DMS53 (cell line): Measurements from ENCODE around the gene ADAMTS14.

Experiments used
- DNase-seq: peaks from one replicate; lab custom pipeline; 2025; lab: John Stamatoyannopoulos, UW

The ADAMTS14 gene

GRCh38 chr10:70729763-70730357, 57.6 kb downstream of the ADAMTS14 start:
- peak; percentile 50 for DNase-seq

- no peak for DNase-seq
Measured at GRCh38 chr10:70730955-70731354, 58.6 kb downstream of the ADAMTS14 start.

DNA sequence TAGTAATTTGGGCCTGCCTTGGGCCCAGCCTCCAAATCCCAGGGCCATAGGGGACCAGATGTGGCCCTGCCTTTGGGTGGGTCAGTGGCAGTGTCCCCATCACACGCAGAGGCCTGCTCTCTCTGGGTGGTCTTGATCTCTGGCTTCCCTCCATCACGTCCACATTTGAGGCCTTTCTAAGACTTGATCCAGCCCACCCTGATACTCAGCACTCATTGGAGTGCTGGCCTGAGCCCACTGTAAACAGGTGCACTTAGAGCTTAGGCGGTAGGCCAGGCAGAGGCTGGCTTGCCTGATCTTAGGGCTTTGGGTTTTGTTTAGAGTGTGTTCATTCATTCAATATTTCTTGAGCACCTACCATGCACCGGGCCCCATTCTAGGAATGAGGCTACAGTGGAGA, 60.3 kb downstream of the ADAMTS14 start:
- DNase-seq = no peak

- DNase-seq = no peak
Measured at GRCh38 chr10:70733051-70733450, 60.7 kb downstream of the ADAMTS14 start.

GRCh38 chr10:70735161-70735560, 62.9 kb downstream of the ADAMTS14 start:
- DNase-seq = no peak

DNA sequence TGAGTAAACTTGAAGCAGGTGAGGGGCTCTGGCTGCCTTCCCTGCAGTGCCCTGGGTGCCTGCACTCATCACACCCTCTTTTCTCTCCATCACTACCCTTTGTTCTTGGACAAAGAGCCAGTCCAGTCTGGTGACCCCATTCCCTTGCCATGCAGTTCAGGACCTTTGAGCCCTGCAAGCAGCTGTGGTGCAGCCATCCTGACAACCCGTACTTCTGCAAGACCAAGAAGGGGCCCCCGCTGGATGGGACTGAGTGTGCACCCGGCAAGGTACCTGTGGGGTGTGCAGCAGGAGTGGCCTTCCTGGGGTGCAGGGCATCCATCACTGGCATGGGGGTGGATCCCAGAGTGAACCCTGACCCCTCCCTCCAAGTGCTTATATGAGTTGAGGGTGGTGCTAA, 64.2 kb downstream of the ADAMTS14 start:
- DNase-seq = no peak

- no peak for DNase-seq
Measured at GRCh38 chr10:70737250-70737649, 64.9 kb downstream of the ADAMTS14 start.

DNA sequence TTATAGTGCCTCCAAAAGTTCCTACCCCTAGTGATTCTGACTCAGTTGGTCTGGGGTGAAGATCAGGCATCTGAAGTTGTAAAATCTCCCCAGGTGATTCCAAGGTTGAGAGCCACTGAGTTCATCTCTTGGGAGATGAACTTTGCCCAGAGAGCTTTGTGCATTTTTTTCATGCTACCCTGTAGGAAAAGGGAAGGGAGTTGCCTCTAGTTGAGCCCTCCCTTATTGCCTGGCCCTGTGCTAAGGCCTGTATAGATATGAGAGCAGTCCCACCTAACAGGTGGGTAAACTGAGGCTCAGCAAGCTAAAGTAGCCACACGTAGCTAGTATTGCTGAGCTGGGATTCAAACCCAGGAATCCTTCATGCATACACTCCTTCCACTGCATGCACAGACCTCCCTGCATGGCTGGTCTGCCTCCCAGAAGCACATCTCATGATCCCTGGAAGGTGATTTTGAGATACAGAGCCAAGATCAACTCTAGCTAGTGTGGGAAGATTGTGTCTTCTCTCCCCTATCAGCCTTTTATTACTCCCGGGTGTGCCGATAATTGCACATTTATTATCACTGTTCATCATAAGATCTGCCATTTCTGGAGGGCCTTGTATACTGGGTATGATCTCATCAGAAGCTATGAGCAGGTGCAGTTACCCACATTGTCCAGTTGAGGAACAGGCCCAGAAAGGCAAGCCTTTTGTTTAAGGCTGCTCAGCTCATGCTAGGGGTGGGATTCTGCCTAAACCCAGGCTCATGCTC, 65.9 kb downstream of the ADAMTS14 start:
- DNase-seq = peak; percentile 42

DNA sequence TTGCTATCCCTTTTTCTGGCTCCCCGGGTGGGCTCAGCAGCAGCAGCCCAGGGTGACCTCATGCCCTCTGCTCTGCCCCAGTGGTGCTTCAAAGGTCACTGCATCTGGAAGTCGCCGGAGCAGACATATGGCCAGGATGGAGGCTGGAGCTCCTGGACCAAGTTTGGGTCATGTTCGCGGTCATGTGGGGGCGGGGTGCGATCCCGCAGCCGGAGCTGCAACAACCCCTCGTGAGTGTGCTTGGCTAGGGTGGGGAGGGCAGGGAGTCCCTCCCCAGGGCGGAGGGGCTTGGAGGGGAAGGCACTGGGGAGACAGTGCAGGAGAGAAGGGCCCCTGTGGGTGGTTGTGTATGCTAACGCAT, 66.4 kb downstream of the ADAMTS14 start:
- DNase-seq = no peak

DNA sequence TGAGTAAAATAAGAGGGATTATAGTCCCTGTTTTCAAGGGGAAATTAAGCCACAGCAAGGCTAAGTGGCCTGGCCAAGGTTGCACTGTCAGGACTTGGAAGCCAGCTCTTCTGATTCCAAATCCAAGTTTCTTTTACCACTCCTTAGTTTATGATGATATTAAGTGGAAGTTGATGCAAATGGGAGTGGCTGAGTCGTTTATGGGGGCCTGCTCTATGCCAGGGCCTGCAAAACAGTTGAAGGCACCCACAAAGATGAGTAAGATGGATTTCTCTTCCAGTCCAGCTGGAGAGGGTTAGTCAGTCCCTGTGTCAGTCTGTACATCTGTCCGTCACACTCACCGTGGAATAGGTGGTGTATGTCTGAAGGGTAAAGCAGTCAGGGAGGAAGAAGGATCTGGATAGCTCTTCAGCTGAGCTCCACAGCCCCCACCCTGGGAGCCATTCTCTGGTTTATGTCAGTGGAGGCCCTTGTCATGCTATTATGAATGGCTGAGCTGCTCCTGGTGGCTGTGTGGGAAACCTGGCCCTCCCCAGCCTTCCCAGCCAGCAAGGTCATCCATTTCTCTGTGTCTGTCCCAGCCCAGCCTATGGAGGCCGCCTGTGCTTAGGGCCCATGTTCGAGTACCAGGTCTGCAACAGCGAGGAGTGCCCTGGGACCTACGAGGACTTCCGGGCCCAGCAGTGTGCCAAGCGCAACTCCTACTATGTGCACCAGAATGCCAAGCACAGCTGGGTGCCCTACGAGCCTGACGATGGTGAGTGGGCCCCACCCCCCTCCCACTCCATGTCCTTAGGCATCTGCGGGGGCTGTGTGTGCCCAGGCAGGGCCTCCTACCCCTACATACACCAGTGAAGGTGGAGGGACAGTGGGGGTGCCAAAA, 68.3 kb downstream of the ADAMTS14 start:
- DNase-seq = no peak

DNA sequence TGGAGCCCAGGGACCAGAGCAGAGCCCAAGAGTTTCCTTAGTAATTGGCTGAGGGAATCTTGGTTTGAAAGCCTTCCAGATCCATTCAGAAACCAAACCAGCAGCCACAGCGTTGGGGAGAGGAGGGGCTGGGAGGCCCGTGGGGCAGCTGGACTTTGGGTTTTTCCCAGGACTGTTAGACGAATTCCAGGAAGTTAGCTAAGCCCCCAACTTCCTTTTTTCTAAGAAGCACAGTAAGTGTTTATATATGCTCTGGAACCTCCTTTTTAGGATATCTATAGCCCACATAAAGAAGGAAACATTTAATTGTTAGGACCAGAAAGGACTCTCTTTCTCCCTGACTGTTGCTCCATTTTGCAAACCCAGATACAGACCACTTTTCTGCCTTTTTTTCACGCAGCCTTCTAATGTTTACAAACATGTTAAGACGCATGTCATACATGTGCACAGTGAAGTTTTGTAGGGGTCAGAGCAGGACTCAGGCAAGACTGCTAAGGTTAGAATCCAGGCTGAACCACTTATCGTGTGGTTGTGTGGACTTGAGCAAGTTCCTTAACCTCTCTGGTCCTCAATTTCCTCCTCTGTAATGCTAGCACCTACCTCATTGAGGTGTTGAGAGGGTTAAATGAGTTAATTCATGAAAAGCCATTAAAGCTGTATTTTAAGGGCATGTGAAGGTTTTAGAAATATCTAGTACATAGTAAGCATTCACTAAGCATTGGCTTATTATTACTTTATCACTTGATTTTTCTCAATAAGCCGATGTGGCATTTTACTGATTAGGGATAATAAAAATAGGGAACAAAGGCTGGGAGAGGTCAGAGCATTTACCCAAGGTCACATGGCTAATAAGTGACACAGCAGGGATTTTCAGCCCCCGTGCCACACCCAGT, 70.5 kb downstream of the ADAMTS14 start:
- DNase-seq = no peak

- no peak for DNase-seq
Measured at GRCh38 chr10:70743430-70743788, 71.1 kb downstream of the ADAMTS14 start.

DNA sequence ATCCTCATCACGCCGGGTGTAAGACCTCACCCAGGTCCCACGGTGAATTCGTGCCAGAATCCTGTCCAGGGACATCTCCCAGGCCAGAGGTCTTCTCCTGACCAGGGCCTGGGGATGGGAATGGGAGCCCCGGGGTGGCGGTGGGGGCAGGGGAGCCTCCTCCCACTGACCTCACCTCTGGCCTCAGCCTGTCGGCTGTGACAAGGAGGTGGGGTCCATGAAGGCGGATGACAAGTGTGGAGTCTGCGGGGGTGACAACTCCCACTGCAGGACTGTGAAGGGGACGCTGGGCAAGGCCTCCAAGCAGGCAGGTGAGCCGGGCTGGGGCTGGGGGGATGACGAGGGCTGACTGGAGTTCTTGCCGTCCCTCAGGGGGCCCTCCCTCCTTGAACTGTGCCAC, 71.6 kb downstream of the ADAMTS14 start:
- no peak for DNase-seq

GRCh38 chr10:70744617-70745143, 72.4 kb downstream of the ADAMTS14 start:
- no peak for DNase-seq

GRCh38 chr10:70745555-70745954, 73.2 kb downstream of the ADAMTS14 start:
- DNase-seq = no peak

DNA sequence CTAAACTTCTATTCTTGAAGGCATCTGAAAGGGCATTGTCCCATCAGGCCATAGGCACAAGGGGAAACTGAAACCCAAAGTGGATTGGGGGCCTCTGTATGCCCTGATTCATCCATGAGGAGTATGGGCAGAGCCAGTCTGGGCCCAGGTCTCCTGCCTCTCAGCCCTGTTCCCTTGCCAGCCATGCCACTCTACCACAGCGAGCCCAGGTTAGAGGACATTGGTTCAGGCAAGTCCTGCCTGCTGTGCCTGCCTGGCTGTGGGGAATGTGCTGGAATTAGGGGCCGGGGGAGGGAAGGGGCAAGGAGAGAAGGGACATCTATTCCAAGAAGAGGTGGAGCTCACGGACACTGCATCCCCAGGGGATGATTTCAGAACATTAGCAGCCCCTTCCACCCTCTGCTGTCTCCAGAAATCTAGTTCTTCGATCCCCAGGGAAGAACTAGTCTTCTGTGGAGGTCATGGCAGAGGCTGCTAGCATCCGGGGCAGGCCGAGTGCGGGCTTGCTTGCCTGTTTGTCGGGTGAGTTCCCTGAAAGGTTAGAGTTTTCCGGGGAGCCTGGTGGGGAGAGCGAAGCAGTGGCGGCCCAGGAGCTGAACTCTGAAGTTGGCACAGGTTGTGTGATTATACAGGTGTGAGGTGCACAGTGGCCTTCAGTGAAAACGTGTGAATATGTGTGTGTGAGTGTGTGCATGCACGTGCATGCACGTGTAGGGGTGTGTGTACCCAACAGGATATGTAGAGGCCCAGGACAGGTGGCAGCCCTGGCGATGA, 75.1 kb downstream of the ADAMTS14 start:
- DNase-seq = no peak

- no peak for DNase-seq
Measured at GRCh38 chr10:70748305-70748704, 76.0 kb downstream of the ADAMTS14 start.

DNA sequence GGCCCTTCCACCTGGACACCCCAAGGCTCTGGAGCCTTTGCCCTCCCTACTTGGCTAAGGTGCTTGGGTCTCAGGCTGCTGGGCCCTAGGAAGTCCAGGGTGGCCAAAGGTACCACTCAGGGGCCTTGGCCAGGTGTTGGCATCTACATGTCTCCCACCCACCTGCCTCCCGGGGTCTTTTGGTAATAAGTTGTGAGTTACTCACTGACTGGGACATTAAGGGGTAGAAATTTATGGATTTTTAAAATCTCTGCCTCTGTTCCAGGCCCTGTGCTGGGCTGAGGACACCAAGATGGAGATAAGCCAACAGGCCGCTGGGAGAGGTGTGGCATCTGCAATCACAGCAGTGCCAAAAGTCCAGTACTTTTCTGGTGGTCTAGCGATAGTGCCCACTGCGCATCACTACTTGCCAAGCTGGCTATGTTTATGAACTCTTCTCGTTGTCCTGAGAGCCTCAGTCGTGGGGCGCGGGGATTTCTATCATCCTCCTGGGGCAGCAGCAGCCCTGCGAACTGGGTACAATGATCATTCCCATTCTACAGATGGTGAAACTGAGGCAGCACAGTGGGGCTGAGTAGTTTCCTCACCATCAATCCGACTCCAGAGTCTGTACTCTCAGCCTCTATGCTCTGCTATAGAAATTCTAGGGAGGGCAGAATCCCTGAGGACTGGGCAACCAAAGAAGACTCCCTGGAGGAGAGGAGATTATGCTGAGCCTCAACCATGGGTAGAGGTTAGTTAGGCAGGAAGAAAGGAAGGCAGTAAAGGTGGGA, 76.7 kb downstream of the ADAMTS14 start:
- DNase-seq = no peak

GRCh38 chr10:70749756-70750155, 77.5 kb downstream of the ADAMTS14 start:
- DNase-seq = no peak

DNA sequence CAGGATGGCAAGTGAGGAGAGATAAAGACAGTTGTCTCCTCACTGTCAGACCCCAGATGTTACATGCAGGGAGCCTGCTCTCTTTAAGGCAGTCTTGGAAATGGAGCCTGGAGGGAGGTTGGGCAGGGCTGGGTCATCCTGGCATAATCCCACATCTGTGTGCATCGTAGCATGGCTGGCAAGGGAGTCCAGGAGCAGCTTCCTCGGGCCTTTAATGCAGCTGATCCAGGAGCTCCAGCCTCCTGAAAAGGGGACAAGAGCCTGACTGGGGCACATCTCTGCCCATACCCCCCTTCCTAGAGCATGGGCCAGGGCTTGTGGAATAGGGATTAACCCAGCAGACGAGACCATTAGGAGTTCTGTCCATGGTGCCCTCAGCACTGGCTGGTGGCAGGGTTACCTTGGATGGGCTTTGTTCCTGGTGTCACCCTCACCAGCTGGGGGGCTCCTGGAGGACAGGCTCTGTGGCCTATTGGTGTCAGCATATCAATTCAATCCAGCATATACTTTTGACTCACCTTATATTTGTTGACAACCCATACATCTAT, 77.9 kb downstream of the ADAMTS14 start:
- DNase-seq = no peak
